ENCODE results near the gene PLSCR2. TPM values are rescaled to one million over a fixed set of nuclear protein-coding genes. Genes with fewer than 3 reads are reported as not detected.

PLSCR2 gene
- total and polyA plus RNA-seq, 10 of the 15 experiments (the other 5 are each of a cell fraction or from before 2014, with no cell fraction given): not detected

- WGBS (ENCODE audit: insufficient coverage, insufficient replicate concordance, low lambda C conversion rate, missing lambda C conversion rate): 90% methylated on average over 1 of the region's 1 CpG
- no peaks in the 10 kb centered on the region for H3K79me2 ChIP-seq (ENCODE audit: control insufficient read depth, insufficient read depth, low read length)
- H3K9ac ChIP-seq (ENCODE audit: control insufficient read depth, insufficient read depth, low read length): no peak overlapping the region
- no peaks in the 10 kb centered on the region for H4K20me1 ChIP-seq (ENCODE audit: control insufficient read depth, insufficient read depth)
- no peak for DNase-seq (ENCODE audit: low read depth, low spot score)
- no peaks in the 10 kb centered on the region for H3K9me3 ChIP-seq (replicated peaks; ENCODE audit: control insufficient read depth, insufficient read depth, low read length)
- ChIA-PET POLR2A (no interaction called here), RAD21 (ENCODE audit: unreplicated experiment) (no interaction called here), SMC1A (ENCODE audit: uncharacterized antibody, unreplicated experiment) (no interaction called here), CTCF (no interaction called here)
- H3K4me2 ChIP-seq (ENCODE audit: control insufficient read depth, insufficient read depth): no peak overlapping the region
- ATAC-seq: no peak
- intact Hi-C loops (cut with micrococcal nuclease; ENCODE audit: unreplicated experiment) (no loop called here), in situ Hi-C loops (cut with MboI) (no loop called here)
- H3K27me3 ChIP-seq (replicated peaks in 1 of 2; ENCODE audit: control insufficient read depth in 2 of 2, insufficient read depth in 2 of 2, low read length in 1 of 2): no peaks in the 10 kb centered on the region
- peaks cover 0 to 2% of the 10 kb centered on the region in 2 experiments; a peak in 1 of 4 replicates for H3K36me3 ChIP-seq (ENCODE audit: control insufficient read depth in 2 of 2, insufficient read depth in 2 of 2, low read length in 1 of 2)
- no TSS peak for BruUV-seq (replicated peaks)
- no peak for FAIRE-seq
- no peak overlapping the region for H2AFZ ChIP-seq (ENCODE audit: control insufficient read depth, low read depth, low read length)
- peaks cover 6% of the 10 kb centered on the region; the same call in 1 of the 2 replicates for H3K4me1 ChIP-seq (ENCODE audit: control insufficient read depth, insufficient read depth, low read length)
- no peak overlapping the region for H3K4me3 ChIP-seq
- H3K27ac ChIP-seq (ENCODE audit: control insufficient read depth, insufficient read depth): no peak overlapping the region
- TF ChIP-seq RFX5 (IDR thresholded peaks at IDR 0.05; ENCODE audit: low read depth, low read length) (no peak), STAT3 (IDR thresholded peaks at IDR 0.05; ENCODE audit: low read depth, low read length) (no peak), NFIC (IDR thresholded peaks at IDR 0.05; ENCODE audit: low read depth, low read length) (no peak), RELA (IDR thresholded peaks at IDR 0.05; ENCODE audit: borderline replicate concordance, partially characterized antibody) (no peak), ATF7 (IDR thresholded peaks at IDR 0.05; ENCODE audit: low read depth) (no peak), FOXM1 (IDR thresholded peaks at IDR 0.05; ENCODE audit: low read depth, low read length) (no peak), ZNF384 (IDR thresholded peaks at IDR 0.05; ENCODE audit: borderline replicate concordance, low read depth, low read length) (no peak), KDM1A (IDR thresholded peaks at IDR 0.05; ENCODE audit: borderline replicate concordance) (no peak), STAT1 (conservative IDR thresholded peaks at IDR 0.05) (no peak), SIN3A (IDR thresholded peaks at IDR 0.05; ENCODE audit: low read depth, low read length) (no peak), NR2C2 (IDR thresholded peaks at IDR 0.05; ENCODE audit: borderline replicate concordance, control insufficient read depth, insufficient read length, low read depth) (no peak), ZNF592 (IDR thresholded peaks at IDR 0.05) (no peak), POLR2AphosphoS2 (IDR thresholded peaks at IDR 0.05; ENCODE audit: low read depth, low read length) (no peak), GATAD2B (conservative IDR thresholded peaks at IDR 0.05; ENCODE audit: low read depth) (no peak), ZBTB11 (CRISPR knock-in tag; IDR thresholded peaks at IDR 0.05) (no peak), POU2F2 (IDR thresholded peaks at IDR 0.05; ENCODE audit: borderline replicate concordance, low read depth, low read length) (no peak), CBX5 (IDR thresholded peaks at IDR 0.05; ENCODE audit: low read depth) (no peak)
These were observed 38.2 kb upstream of the PLSCR2 start for GRCh38 chr3:146507331-146508120.

All from GM12878 (cell line).